ENCODE results near the gene PAFAH1B1. TPM values are rescaled to one million over a fixed set of nuclear protein-coding genes. Genes with fewer than 3 reads are reported as not detected.

Gene PAFAH1B1
- total and polyA plus RNA-seq, 10 of the 15 experiments (the other 5 are each of a cell fraction or from before 2014, with no cell fraction given), result 28.9 to 107 (median 49.1) TPM

GRCh38 chr17:2694381-2695242 lies 101.2 kb downstream of the PAFAH1B1 start (continued):
- TF ChIP-seq ATF3 (IDR thresholded peaks at IDR 0.05; ENCODE audit: borderline replicate concordance, extremely low read depth, low read depth, low read length), result no peak
- TF ChIP-seq, protein P1, sequence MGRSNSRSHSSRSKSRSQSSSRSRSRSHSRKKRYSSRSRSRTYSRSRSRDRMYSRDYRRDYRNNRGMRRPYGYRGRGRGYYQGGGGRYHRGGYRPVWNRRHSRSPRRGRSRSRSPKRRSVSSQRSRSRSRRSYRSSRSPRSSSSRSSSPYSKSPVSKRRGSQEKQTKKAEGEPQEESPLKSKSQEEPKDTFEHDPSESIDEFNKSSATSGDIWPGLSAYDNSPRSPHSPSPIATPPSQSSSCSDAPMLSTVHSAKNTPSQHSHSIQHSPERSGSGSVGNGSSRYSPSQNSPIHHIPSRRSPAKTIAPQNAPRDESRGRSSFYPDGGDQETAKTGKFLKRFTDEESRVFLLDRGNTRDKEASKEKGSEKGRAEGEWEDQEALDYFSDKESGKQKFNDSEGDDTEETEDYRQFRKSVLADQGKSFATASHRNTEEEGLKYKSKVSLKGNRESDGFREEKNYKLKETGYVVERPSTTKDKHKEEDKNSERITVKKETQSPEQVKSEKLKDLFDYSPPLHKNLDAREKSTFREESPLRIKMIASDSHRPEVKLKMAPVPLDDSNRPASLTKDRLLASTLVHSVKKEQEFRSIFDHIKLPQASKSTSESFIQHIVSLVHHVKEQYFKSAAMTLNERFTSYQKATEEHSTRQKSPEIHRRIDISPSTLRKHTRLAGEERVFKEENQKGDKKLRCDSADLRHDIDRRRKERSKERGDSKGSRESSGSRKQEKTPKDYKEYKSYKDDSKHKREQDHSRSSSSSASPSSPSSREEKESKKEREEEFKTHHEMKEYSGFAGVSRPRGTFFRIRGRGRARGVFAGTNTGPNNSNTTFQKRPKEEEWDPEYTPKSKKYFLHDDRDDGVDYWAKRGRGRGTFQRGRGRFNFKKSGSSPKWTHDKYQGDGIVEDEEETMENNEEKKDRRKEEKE (IDR thresholded peaks at IDR 0.05), result no peak

GRCh38 chr17:2695243-2695960 lies 101.9 kb downstream of the PAFAH1B1 start:
- DNase-seq (ENCODE audit: low read depth, low spot score), result no peak
- H3K9ac ChIP-seq (ENCODE audit: control insufficient read depth, insufficient read depth, low read length), result no peak overlapping the region
- H2AFZ ChIP-seq (ENCODE audit: control insufficient read depth, low read depth, low read length), result no peak overlapping the region
- ATAC-seq, result no peak
- H3K36me3 ChIP-seq (ENCODE audit: control insufficient read depth in 2 of 2, insufficient read depth in 2 of 2, low read length in 1 of 2), result peaks cover 0 to 56% of the 10 kb centered on the region in 2 experiments; a peak in 3 of 4 replicates
- WGBS (ENCODE audit: insufficient coverage, insufficient replicate concordance, low lambda C conversion rate, missing lambda C conversion rate), result 97% methylated on average over 14 of the region's 28 CpGs
- H3K9me3 ChIP-seq (replicated peaks; ENCODE audit: control insufficient read depth, insufficient read depth, low read length), result no peaks in the 10 kb centered on the region
- ChIA-PET POLR2A (no interaction called here), CTCF (no interaction called here), SMC1A (ENCODE audit: uncharacterized antibody, unreplicated experiment) (no interaction called here), RAD21 (ENCODE audit: unreplicated experiment) (no interaction called here)
- intact Hi-C loops (cut with micrococcal nuclease; ENCODE audit: unreplicated experiment) (no loop called here), in situ Hi-C loops (cut with MboI) (no loop called here)
- H3K4me1 ChIP-seq (ENCODE audit: control insufficient read depth, insufficient read depth, low read length), result no peaks in the 10 kb centered on the region
- no peak for FAIRE-seq
- H4K20me1 ChIP-seq (ENCODE audit: control insufficient read depth, insufficient read depth), result peaks cover 2% of the 10 kb centered on the region; the same call in 1 of the 2 replicates
- BruUV-seq (replicated peaks), result no TSS peak
- no peak overlapping the region for H3K27ac ChIP-seq (ENCODE audit: control insufficient read depth, insufficient read depth)
- no peaks in the 10 kb centered on the region for H3K79me2 ChIP-seq (ENCODE audit: control insufficient read depth, insufficient read depth, low read length)
- no peak overlapping the region for H3K4me2 ChIP-seq (ENCODE audit: control insufficient read depth, insufficient read depth)
- no peaks in the 10 kb centered on the region for H3K27me3 ChIP-seq (replicated peaks in 1 of 2; ENCODE audit: control insufficient read depth in 2 of 2, insufficient read depth in 2 of 2, low read length in 1 of 2)
- no peak overlapping the region for H3K4me3 ChIP-seq
- TF ChIP-seq PML (IDR thresholded peaks at IDR 0.05; ENCODE audit: low read length) (no peak), PKNOX1 (IDR thresholded peaks at IDR 0.05) (no peak), BHLHE40 (IDR thresholded peaks at IDR 0.05; ENCODE audit: borderline replicate concordance in 1 of 2, low read depth in 2 of 2, low read length in 1 of 2) (no peak), HCFC1 (IDR thresholded peaks at IDR 0.05; ENCODE audit: low read length) (no peak), RFX5 (IDR thresholded peaks at IDR 0.05; ENCODE audit: low read depth, low read length) (no peak), GATAD2B (conservative IDR thresholded peaks at IDR 0.05; ENCODE audit: low read depth) (no peak), IKZF2 (IDR thresholded peaks at IDR 0.05) (no peak), FOXM1 (IDR thresholded peaks at IDR 0.05; ENCODE audit: low read depth, low read length) (no peak), WRNIP1 (IDR thresholded peaks at IDR 0.05; ENCODE audit: borderline replicate concordance, low read depth, low read length) (no peak), KLF5 (IDR thresholded peaks at IDR 0.05; ENCODE audit: partially characterized antibody) (no peak), TARDBP (IDR thresholded peaks at IDR 0.05; ENCODE audit: borderline replicate concordance) (no peak), ATF3 (IDR thresholded peaks at IDR 0.05; ENCODE audit: borderline replicate concordance, extremely low read depth, low read depth, low read length) (no peak), CREB1 (IDR thresholded peaks at IDR 0.05; ENCODE audit: low read depth) (no peak)
